ENCODE results near the gene DNAJC22. TPM values are rescaled to one million over a fixed set of nuclear protein-coding genes. Genes with fewer than 3 reads are reported as not detected.

DNAJC22 gene
- total RNA-seq, 1 donor from 2014 or later = 4.5 TPM

GRCh38 chr12:49327887-49328286 lies 18.8 kb upstream of the DNAJC22 start:
- Mint-ChIP-seq H3K27me3 (ENCODE audit: unreplicated experiment) (peaks cover 2% of the 10 kb centered on the region), H3K4me3 (ENCODE audit: unreplicated experiment) (no peak overlapping the region), H3K36me3 (ENCODE audit: unreplicated experiment) (no peaks in the 10 kb centered on the region), H3K4me1 (ENCODE audit: low read depth, unreplicated experiment) (peaks cover 6% of the 10 kb centered on the region), H3K9me3 (ENCODE audit: unreplicated experiment) (no peaks in the 10 kb centered on the region), H3K27ac (ENCODE audit: unreplicated experiment) (no peak overlapping the region)
- no peak for TF ChIP-seq CTCF (IDR thresholded peaks at IDR 0.05; ENCODE audit: partially characterized antibody, unreplicated experiment)
- DNase-seq = no peak

GRCh38 chr12:49328816-49329215 lies 17.9 kb upstream of the DNAJC22 start:
- no peak overlapping the region for H3K4me3 Mint-ChIP-seq (ENCODE audit: unreplicated experiment)
- DNase-seq = no peak
- no peak for TF ChIP-seq CTCF (IDR thresholded peaks at IDR 0.05; ENCODE audit: partially characterized antibody, unreplicated experiment)

GRCh38 chr12:49330032-49330619 lies 16.6 kb upstream of the DNAJC22 start:
- Mint-ChIP-seq H3K4me3 (ENCODE audit: unreplicated experiment) (no peak overlapping the region), H3K27me3 (ENCODE audit: unreplicated experiment) (peaks cover 16% of the 10 kb centered on the region), H3K9me3 (ENCODE audit: unreplicated experiment) (no peaks in the 10 kb centered on the region), H3K27ac (ENCODE audit: unreplicated experiment) (no peak overlapping the region), H3K36me3 (ENCODE audit: unreplicated experiment) (no peaks in the 10 kb centered on the region), H3K4me1 (ENCODE audit: low read depth, unreplicated experiment) (peaks cover 6% of the 10 kb centered on the region)
- no peak for TF ChIP-seq CTCF (IDR thresholded peaks at IDR 0.05; ENCODE audit: partially characterized antibody, unreplicated experiment)
- DNase-seq = no peak

More at GRCh38 chr12:49328816-49329215, 17.9 kb upstream of the DNAJC22 start:
- H3K27ac Mint-ChIP-seq (ENCODE audit: unreplicated experiment) = no peak overlapping the region
- peaks cover 7% of the 10 kb centered on the region for H3K27me3 Mint-ChIP-seq (ENCODE audit: unreplicated experiment)
- no peaks in the 10 kb centered on the region for H3K36me3 Mint-ChIP-seq (ENCODE audit: unreplicated experiment)
- H3K9me3 Mint-ChIP-seq (ENCODE audit: unreplicated experiment) = no peaks in the 10 kb centered on the region
- peaks cover 2% of the 10 kb centered on the region for H3K4me1 Mint-ChIP-seq (ENCODE audit: low read depth, unreplicated experiment)

GRCh38 chr12:49330631-49331379 lies 15.9 kb upstream of the DNAJC22 start:
- Mint-ChIP-seq H3K4me3 (ENCODE audit: unreplicated experiment) (no peak overlapping the region), H3K36me3 (ENCODE audit: unreplicated experiment) (no peaks in the 10 kb centered on the region), H3K9me3 (ENCODE audit: unreplicated experiment) (peaks cover 4% of the 10 kb centered on the region), H3K27ac (ENCODE audit: unreplicated experiment) (no peak overlapping the region), H3K4me1 (ENCODE audit: low read depth, unreplicated experiment) (peaks cover 6% of the 10 kb centered on the region), H3K27me3 (ENCODE audit: unreplicated experiment) (peaks cover 22% of the 10 kb centered on the region)
- no peak for TF ChIP-seq CTCF (IDR thresholded peaks at IDR 0.05; ENCODE audit: partially characterized antibody, unreplicated experiment)
- no peak for DNase-seq

All from glutamatergic neuron (in vitro differentiated cells).